GM19324 (cell line): Measurements from ENCODE around the gene LRP1B.
"Not testable (repeated sequence)": the region's sequence is repeated elsewhere in the genome, so short reads cannot be mapped to it uniquely, and the experiment has no call there.

Experiments
- ATAC-seq: cut with Tn5 transposase; IDR thresholded peaks from one replicate; pipeline ENCODE4 v1.9.1; 2021; ENCODE audit warnings: mild to moderate bottlenecking, moderate library complexity; ENCODE audit not compliant: unreplicated experiment, low FRiP score

LRP1B gene

DNA sequence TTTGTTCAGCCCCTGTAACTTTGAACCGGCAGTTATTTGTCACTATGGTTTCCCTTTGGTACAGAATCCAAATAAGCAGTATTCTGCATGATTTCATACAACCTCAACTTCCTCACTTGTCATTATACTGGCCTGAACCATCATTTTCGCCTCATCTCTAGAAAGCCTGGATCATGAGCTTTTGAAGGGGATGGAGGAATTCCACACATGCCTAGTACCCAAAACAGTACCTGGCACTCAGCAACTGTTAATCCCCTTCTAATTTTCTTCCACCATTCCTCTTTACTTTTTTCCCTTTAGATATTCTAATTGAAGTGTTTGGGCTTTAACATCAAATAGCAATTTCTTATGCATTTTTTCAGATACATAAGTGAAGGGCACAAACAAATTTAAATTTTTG lies 1776.3 kb downstream of the LRP1B start:
- ATAC-seq = no peak

DNA sequence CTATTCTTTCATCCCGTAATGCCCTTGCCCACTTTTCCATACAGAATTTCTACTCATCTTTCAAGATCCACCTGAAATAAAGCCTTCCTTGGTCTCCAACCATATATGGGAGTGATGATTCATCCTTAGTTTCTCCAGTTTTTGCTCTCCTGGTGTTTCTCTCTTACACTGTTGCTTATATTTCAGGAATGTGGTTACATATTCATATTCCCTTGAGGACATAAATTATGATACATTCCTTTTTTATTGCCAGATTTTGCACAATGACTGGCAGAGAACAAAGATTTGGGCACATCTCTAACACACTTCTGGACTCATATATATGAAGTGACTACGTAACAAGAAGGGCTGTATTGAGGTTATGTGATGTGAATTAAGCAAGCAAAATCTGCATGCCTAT lies 1777.3 kb downstream of the LRP1B start:
- ATAC-seq = no peak

DNA sequence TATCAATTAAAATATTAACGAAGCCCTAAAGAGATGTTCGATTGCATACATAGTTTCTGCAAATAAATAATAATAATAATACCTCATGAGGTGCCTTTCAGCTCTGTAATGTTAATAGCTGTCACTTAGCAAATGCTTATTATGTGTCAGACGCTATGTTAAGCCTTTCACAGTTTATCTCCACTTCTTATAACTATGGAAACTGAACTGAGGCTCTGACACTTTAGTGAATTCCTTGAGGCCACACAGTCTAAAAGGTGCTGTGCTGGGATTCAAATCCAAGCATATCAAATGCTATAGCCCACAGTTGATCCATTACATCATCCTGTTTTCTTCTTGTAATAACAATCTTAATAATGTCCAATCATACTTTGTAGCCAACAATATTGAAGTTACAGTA lies 1779.1 kb downstream of the LRP1B start:
- ATAC-seq = no peak

- ATAC-seq = no peak
Observed at GRCh38 chr2:140349695-140350094, 1781.1 kb downstream of the LRP1B start.

GRCh38 chr2:140348826-140349225 lies 1782.0 kb downstream of the LRP1B start:
- no peak for ATAC-seq

- no peak for ATAC-seq
Observed at GRCh38 chr2:140344838-140345237, 1786.0 kb downstream of the LRP1B start.

GRCh38 chr2:140344266-140344665 lies 1786.5 kb downstream of the LRP1B start:
- ATAC-seq = not testable (repeated sequence)

DNA sequence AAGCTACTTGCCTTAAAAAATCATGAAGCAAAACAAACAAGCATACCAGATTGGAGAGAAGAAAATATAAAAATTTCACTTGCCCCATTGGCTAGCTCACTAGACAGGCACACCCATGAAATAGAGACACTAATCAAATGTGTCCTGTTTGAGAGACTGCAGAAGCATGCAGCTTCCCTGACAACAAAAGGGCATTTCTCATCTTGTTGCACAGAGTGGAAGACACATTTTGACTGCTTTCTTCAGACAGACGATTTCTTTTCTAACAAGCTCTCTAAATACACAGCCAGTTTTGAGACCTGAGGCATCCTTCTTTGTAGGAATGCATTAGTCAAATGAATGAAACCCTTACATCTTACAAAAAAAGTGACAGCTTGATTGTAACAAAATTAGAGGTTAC lies 1792.0 kb downstream of the LRP1B start:
- ATAC-seq = no peak

DNA sequence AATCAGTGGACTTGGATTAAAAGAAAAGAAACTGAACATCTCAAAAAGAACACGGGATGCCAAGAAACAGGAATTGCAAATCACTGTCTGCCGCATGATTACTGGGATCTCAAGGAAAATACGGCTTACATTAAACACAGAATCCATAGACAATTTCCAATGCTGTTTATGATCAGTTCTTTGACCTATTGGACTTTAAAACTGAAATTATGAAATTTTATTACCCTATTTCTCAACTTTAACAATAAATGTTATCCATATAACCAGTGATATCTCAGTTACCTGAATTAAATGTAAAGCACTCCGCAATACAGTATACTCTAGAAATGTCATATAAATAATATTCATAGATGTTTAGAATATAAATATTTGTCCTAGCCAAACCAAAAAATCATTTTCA lies 1793.8 kb downstream of the LRP1B start:
- no peak for ATAC-seq

- ATAC-seq = no peak
Observed at GRCh38 chr2:140316345-140316744, 1814.5 kb downstream of the LRP1B start.

DNA sequence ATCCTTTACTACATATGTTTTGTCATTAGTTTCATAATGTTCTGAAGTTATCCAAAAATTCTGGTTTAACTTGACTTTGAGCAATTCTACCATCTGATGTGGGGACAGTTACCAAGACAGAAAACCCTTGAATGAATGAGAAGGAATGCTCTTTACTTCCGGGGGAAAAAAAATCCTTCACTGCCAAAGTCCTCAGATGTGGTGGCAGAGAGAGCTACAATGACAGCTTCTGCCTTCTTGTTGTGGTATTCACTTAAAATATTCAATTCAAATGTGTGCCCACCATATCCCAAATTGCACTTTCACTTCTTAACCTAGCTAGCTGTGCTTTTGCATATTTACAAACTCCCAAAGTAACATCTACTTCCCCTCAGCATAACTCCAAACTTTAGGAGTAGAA lies 1818.9 kb downstream of the LRP1B start:
- no peak for ATAC-seq

- no peak for ATAC-seq
Observed at GRCh38 chr2:140308706-140309105, 1822.1 kb downstream of the LRP1B start.

- ATAC-seq = no peak
Observed at GRCh38 chr2:140307532-140307931, 1823.3 kb downstream of the LRP1B start.

DNA sequence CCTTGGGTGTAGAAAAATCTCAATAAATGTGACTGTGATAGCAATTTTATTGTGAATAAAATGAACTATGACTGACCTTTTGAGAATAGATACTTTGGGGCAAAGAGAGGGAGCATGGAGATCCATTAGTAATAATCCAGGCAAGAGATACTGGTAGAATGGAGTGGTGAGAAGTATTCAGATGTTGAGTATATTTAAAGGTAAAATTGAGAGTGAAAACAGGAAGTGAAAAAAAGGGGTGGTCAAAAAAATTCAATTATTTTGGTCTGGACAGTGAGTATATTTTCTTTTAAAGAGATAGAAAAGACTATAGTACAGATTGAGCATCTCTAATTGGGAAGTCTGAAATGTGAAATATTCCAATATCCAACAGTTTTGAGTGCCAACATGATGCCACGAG lies 1835.0 kb downstream of the LRP1B start:
- ATAC-seq = no peak

DNA sequence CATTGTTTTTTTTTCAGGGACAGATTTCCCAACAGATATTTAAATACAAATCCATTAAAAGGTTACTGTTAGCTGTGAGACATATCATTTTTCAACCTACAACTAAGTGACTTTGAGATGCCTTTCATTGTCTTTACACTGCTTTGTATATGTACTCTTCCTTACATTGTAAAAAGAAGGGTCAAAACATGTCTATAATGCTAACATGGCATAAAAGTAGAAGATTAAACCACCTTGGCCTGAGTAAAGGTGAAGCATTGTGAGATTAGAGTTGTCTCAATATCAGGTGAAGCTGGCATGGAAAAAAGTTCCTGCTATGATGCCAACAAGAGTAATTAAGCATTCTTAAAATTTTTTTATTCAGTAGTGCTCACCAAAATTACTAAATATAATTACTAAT lies 1842.1 kb downstream of the LRP1B start:
- ATAC-seq = no peak

DNA sequence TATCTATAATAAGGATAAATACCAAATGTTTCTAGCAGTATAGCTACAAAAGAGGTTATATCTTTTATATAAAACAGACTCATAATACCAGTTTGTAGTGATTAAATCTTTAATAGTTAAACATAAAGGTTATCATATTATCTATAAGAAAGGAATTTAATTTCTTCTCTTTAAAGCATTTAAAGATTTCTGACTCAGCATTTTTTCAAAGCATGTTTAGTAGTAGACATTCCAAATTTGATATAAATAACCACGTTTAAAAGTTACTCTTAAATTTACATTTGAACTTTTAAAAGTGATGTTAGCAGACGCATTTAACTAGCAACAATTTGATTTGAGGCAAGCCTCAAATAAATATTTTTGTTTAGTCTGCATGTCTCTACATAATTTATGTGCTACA lies 1842.6 kb downstream of the LRP1B start:
- ATAC-seq = no peak

- ATAC-seq = no peak
Observed at GRCh38 chr2:140286377-140286776, 1844.4 kb downstream of the LRP1B start.

- ATAC-seq = not testable (repeated sequence)
Observed at GRCh38 chr2:140277344-140277743, 1853.5 kb downstream of the LRP1B start.

GRCh38 chr2:140276661-140277060 lies 1854.2 kb downstream of the LRP1B start:
- no peak for ATAC-seq

- no peak for ATAC-seq
Observed at GRCh38 chr2:140275427-140275826, 1855.4 kb downstream of the LRP1B start.

GRCh38 chr2:140274891-140275290 lies 1855.9 kb downstream of the LRP1B start:
- no peak for ATAC-seq

GRCh38 chr2:140273958-140274357 lies 1856.9 kb downstream of the LRP1B start:
- ATAC-seq = no peak

DNA sequence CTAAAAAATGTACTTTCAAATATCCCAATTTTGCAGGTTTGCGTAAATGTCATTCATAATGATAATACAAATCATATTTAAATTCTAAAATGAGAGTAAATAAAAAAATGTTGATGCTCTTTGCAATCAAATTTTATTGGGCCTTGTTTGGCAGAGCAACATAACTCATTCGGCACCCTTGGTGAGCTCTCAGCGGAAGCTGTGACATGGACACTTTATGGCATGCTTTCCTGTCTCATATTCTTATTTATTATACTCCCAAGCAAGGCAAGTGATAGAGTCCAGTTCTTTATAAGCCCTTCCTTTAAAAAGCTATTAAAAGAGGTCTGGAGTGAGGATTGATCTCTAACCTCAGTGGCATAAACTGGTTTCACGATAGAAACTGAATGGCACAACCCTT lies 1857.4 kb downstream of the LRP1B start:
- no peak for ATAC-seq
